ENCODE data around the gene IKZF2. TPM values are rescaled to one million over a fixed set of nuclear protein-coding genes. Genes with fewer than 3 reads are reported as not detected.

Gene IKZF2
- total RNA-seq (10 to 100 TPM; 18.9 to 21.1 TPM), polyA plus RNA-seq (1 to 10 TPM in 2 of 3 donors, under 1 TPM in 1; 0.85 to 2.9 (median 2.1) TPM), total RNA-seq (12.0 to 31.6 (median 25.5) reads per million in 6 experiments)

DNA sequence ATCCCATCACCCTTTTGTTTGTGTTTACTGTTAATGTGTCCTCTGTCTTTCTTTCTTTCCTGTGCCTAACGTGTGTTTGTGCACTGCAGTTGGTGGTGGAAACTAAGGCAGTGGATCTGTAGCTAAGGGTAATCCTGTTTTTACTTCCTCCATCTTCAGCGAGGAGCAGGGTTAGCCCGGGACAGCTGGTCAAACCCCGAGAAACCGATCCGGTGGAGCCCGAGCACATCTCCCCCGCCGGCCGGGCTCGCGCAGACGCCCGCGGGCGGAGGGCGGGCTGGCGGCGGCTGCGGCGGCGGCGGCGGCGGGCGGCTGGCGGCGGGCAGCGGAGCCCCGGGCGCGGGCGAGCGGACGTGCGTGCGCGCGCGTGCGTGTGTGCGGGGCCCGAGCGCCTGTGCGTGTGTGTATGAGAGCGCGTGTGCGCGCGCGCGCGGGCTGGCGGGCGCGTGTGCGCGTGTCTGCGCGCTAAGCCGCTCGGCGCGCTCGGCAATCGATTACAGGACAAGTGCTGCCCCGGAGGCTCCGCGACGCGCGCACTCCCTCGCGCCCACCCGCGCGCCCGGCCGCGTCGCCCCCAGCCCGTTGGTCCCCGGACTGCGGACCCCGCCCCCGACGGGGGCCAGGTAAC lies at the start of gene IKZF2:
Gene IKZF2, minus strand, starts transcription at position 176 of the 628 bp plus-strand sequence. CDS start 2,983 bp downstream, outside the sequence.
- ATAC-seq = peak; percentile 74 to 80
- Mint-ChIP-seq H3K4me3 (peak within 1 kb of the TSS; percentile 90 to 98 (median 94)), H3K36me3 (no peaks in the 10 kb centered on the region), H3K27me3 (peaks cover 3 to 21% (median 14%) of the 10 kb centered on the region in 5 donors), H3K4me1 (peaks cover 14 to 58% (median 34%) of the 10 kb centered on the region in 4 donors), H3K27ac (peak within 1 kb of the TSS; percentile 32 to 97 (median 93)), H3K9me3 (no peaks in the 10 kb centered on the region)
- POLR2A ChIA-PET = interaction anchor here (0.8 to 1.6 kb wide), 2 partner anchors 132 to 465 kb away, joined by 3 to 5 read pairs; no protein-coding TSS in a partner anchor
- DNase-seq = peak; percentile 65 to 85 (median 74)

- H3K9me3 Mint-ChIP-seq = peaks cover 0 to 3% (median 0%) of the 10 kb centered on the region in 9 donors
- H3K27me3 Mint-ChIP-seq = peaks cover 0 to 1% (median 0%) of the 10 kb centered on the region in 5 donors
Observed at GRCh38 chr2:213199871-213200270, 48.5 kb upstream of the IKZF2 start.

GRCh38 chr2:213189001-213189899 lies 37.8 kb upstream of the IKZF2 start:
- no peak for ATAC-seq
- Mint-ChIP-seq H3K36me3 (peaks cover 0 to 5% (median 0%) of the 10 kb centered on the region in 3 donors), H3K27me3 (peaks cover 0 to 2% (median 0%) of the 10 kb centered on the region in 5 donors), H3K4me1 (peaks cover 0 to 5% (median 0%) of the 10 kb centered on the region in 4 donors), H3K27ac (no peak overlapping the region), H3K4me3 (no peak overlapping the region), H3K9me3 (peaks cover 0 to 2% (median 0%) of the 10 kb centered on the region in 9 donors)
- no peak for DNase-seq
- POLR2A ChIA-PET = no interaction called here

More at GRCh38 chr2:213199871-213200270, 48.5 kb upstream of the IKZF2 start:
- H3K27ac Mint-ChIP-seq = no peak overlapping the region
- POLR2A ChIA-PET = no interaction called here
- peaks cover 0 to 4% (median 0%) of the 10 kb centered on the region in 4 donors for H3K4me1 Mint-ChIP-seq
- DNase-seq (no peak), ATAC-seq (no peak)
- H3K36me3 Mint-ChIP-seq = no peaks in the 10 kb centered on the region
- H3K4me3 Mint-ChIP-seq = no peak overlapping the region

GRCh38 chr2:213188533-213188867 lies 37.1 kb upstream of the IKZF2 start:
- POLR2A ChIA-PET = no interaction called here
- H3K27ac Mint-ChIP-seq = no peak overlapping the region

DNA sequence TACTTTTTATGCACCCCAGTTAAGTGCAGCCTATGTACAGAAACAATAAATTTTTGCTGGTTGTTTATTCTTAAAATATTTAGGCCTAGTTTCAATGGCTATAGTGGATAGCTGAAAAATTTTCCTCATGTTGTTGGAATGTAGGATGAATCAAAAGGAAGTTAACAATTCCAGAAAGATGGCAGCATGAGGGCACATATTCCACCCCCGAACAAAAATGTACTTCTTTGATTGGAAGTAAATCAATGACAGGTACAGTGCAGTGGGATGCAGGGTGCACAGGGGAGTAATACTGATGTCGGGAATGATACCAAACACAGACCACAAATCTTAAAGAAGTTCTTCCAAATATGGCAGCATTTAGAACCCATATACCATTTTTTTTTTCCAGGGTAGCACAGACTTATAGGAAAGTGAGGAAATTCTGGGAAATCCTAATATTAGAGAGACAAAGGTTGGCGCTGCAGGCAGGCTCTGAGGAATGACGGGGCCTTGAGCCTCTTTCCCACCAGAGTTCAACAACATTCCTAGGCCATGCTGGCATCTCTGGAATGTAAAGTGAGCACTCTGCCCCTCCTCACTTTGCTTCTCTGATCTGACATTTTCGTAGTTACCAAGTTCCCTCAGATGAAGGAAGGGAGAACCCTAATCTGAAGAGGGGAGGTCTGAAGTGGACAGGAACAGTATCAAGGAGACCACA lies 36.6 kb upstream of the IKZF2 start:
- no peak overlapping the region for H3K4me3 Mint-ChIP-seq
- ATAC-seq = no peak

More at GRCh38 chr2:213188533-213188867, 37.1 kb upstream of the IKZF2 start:
- Mint-ChIP-seq H3K4me1 (peaks cover 0 to 5% (median 0%) of the 10 kb centered on the region in 4 donors), H3K9me3 (peaks cover 0 to 2% (median 0%) of the 10 kb centered on the region in 9 donors), H3K27me3 (peaks cover 0 to 2% (median 0%) of the 10 kb centered on the region in 5 donors), H3K36me3 (peaks cover 0 to 5% (median 0%) of the 10 kb centered on the region in 3 donors), H3K4me3 (no peak overlapping the region)
- DNase-seq (no peak), ATAC-seq (no peak)

GRCh38 chr2:213187386-213187785 lies 36.0 kb upstream of the IKZF2 start:
- H3K4me3 Mint-ChIP-seq = no peak overlapping the region
- POLR2A ChIA-PET = no interaction called here
- H3K4me1 Mint-ChIP-seq = peaks cover 0 to 5% (median 0%) of the 10 kb centered on the region in 4 donors
- peaks cover 0 to 5% (median 0%) of the 10 kb centered on the region in 3 donors for H3K36me3 Mint-ChIP-seq
- H3K27ac Mint-ChIP-seq = no peak overlapping the region
- ATAC-seq = no peak
- H3K27me3 Mint-ChIP-seq = peaks cover 0 to 2% (median 0%) of the 10 kb centered on the region in 5 donors
- H3K9me3 Mint-ChIP-seq = peaks cover 0 to 2% (median 0%) of the 10 kb centered on the region in 9 donors
- DNase-seq = no peak

More for the DNA sequence above, 36.6 kb upstream of the IKZF2 start:
- Mint-ChIP-seq H3K27me3 (peaks cover 0 to 2% (median 0%) of the 10 kb centered on the region in 5 donors), H3K36me3 (peaks cover 0 to 5% (median 0%) of the 10 kb centered on the region in 3 donors), H3K27ac (no peak overlapping the region), H3K4me1 (peaks cover 0 to 5% (median 0%) of the 10 kb centered on the region in 4 donors), H3K9me3 (peaks cover 0 to 2% (median 0%) of the 10 kb centered on the region in 9 donors)
- no peak for DNase-seq
- POLR2A ChIA-PET = no interaction called here

DNA sequence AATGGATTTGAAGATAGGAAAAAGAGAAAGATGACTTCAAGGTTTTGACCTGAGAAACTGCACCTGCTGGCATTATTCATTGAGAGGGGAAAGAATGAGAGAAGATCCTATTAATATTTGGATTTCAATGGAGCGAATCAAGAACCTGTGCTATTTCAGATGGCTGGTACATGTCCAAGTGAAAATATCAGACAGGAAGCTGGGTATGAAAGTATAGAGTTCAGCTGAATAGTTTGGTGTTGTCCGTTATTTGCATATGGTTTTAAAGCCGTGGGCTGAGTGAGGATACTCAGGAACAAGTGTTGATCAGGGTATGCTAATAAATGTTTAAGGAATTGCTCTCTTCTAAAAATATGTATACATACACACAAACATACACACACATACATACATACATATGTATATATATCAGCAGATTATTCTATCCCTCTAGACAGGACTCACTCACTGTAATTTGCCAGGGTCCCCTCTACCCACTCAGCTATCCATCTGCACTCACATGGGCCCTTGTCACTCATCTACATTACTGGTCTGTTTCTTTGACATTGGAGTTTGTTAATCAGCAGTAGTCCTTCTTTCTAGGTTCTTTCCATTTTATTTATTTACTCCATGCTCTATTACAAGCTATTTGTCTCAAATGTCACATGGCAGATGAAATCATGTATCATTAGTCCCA lies 33.9 kb upstream of the IKZF2 start:
- no peak overlapping the region for H3K4me3 Mint-ChIP-seq
- no peak for DNase-seq
- H3K27me3 Mint-ChIP-seq = peaks cover 0 to 2% (median 0%) of the 10 kb centered on the region in 5 donors
- H3K36me3 Mint-ChIP-seq = peaks cover 0 to 5% (median 0%) of the 10 kb centered on the region in 3 donors
- POLR2A ChIA-PET = interaction anchor here (0.6 kb wide), 1 partner anchor 80 kb away, joined by 3 read pairs; no protein-coding TSS in a partner anchor
- H3K4me1 Mint-ChIP-seq = peaks cover 0 to 5% (median 0%) of the 10 kb centered on the region in 4 donors
- ATAC-seq = no peak
- peak overlapping the region in 1 of 10 donors; percentile 3 for H3K27ac Mint-ChIP-seq
- H3K9me3 Mint-ChIP-seq = no peaks in the 10 kb centered on the region

DNA sequence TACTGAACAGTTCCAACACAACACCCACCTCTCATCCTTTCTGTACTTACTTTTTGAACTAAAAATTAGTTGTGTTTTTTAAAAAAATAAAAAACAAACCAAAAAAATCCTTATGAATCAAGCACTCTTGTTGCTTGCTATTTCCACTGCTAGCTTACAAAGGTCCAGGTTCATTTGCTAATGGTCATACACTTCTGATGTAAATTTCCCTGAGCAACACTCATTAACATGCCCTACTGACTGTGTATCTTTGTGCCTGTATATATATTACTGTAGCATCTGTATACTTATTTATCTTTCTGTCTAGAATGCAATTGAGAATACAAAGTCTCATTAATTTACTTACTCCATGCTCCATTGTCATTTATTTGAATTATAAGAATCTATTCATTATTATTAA lies 30.3 kb upstream of the IKZF2 start:
- peaks cover 0 to 5% (median 0%) of the 10 kb centered on the region in 4 donors for H3K4me1 Mint-ChIP-seq
- H3K27me3 Mint-ChIP-seq = peaks cover 0 to 3% (median 0%) of the 10 kb centered on the region in 5 donors
- no peak overlapping the region for H3K4me3 Mint-ChIP-seq
- no peak for DNase-seq
- H3K36me3 Mint-ChIP-seq = no peaks in the 10 kb centered on the region
- H3K27ac Mint-ChIP-seq = no peak overlapping the region
- POLR2A ChIA-PET = no interaction called here
- peaks cover 0 to 6% (median 0%) of the 10 kb centered on the region in 9 donors for H3K9me3 Mint-ChIP-seq
- no peak for ATAC-seq

- H3K36me3 Mint-ChIP-seq = no peaks in the 10 kb centered on the region
- H3K9me3 Mint-ChIP-seq = peaks cover 0 to 6% (median 0%) of the 10 kb centered on the region in 9 donors
- POLR2A ChIA-PET = no interaction called here
- no peaks in the 10 kb centered on the region for H3K4me1 Mint-ChIP-seq
- no peak for ATAC-seq
- H3K27me3 Mint-ChIP-seq = peaks cover 0 to 3% (median 0%) of the 10 kb centered on the region in 5 donors
- no peak overlapping the region for H3K4me3 Mint-ChIP-seq
- no peak for DNase-seq
- H3K27ac Mint-ChIP-seq = no peak overlapping the region
Observed at GRCh38 chr2:213177679-213178078, 26.3 kb upstream of the IKZF2 start.

GRCh38 chr2:213175673-213176247 lies 24.3 kb upstream of the IKZF2 start:
- POLR2A ChIA-PET = no interaction called here
- Mint-ChIP-seq H3K36me3 (no peaks in the 10 kb centered on the region), H3K27me3 (peaks cover 0 to 3% (median 0%) of the 10 kb centered on the region in 5 donors), H3K4me3 (no peak overlapping the region), H3K9me3 (peaks cover 0 to 6% (median 0%) of the 10 kb centered on the region in 9 donors), H3K4me1 (peaks cover 0 to 3% (median 0%) of the 10 kb centered on the region in 4 donors), H3K27ac (no peak overlapping the region)
- ATAC-seq = no peak
- DNase-seq = no peak

- H3K36me3 Mint-ChIP-seq = no peaks in the 10 kb centered on the region
- no peak for DNase-seq
- H3K9me3 Mint-ChIP-seq = peaks cover 0 to 6% (median 0%) of the 10 kb centered on the region in 9 donors
- H3K4me3 Mint-ChIP-seq = no peak overlapping the region
- H3K27ac Mint-ChIP-seq = no peak overlapping the region
- peaks cover 0 to 5% (median 0%) of the 10 kb centered on the region in 5 donors for H3K27me3 Mint-ChIP-seq
- no peak for ATAC-seq
- H3K4me1 Mint-ChIP-seq = peaks cover 0 to 3% (median 0%) of the 10 kb centered on the region in 4 donors
- POLR2A ChIA-PET = no interaction called here
Observed at GRCh38 chr2:213172641-213173040, 21.2 kb upstream of the IKZF2 start.
